Measurements from ENCODE around the gene POMT1. TPM values are rescaled to one million over a fixed set of nuclear protein-coding genes. Genes with fewer than 3 reads are reported as not detected.
"Not testable (repeated sequence)": the region's sequence is repeated elsewhere in the genome, so short reads cannot be mapped to it uniquely, and the experiment has no call there.

Gene POMT1
- total RNA-seq, 4 donors from 2014 or later = 33.3 to 45.9 (median 38.0) TPM

DNA sequence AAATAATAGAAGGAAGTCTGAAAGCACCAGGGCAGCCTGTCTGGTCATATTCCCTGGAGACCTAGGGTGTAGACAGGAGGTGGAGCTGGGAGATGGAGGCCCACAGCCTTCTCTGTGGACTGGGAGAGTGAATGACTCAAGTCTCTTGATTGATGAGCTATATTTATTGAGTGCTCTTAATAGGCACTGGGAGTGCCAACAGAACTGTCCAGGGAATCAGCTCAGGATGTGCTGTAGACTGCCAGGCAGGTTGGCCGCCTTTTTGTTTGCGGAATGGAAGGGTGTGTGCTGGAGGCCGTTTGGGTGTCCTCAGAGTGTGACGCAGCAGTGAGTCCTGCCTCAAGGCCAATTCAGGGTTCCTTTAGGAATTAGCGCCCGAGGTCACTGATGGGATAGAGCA lies 33.4 kb upstream of the POMT1 start:
- TF ChIP-seq, protein P1, sequence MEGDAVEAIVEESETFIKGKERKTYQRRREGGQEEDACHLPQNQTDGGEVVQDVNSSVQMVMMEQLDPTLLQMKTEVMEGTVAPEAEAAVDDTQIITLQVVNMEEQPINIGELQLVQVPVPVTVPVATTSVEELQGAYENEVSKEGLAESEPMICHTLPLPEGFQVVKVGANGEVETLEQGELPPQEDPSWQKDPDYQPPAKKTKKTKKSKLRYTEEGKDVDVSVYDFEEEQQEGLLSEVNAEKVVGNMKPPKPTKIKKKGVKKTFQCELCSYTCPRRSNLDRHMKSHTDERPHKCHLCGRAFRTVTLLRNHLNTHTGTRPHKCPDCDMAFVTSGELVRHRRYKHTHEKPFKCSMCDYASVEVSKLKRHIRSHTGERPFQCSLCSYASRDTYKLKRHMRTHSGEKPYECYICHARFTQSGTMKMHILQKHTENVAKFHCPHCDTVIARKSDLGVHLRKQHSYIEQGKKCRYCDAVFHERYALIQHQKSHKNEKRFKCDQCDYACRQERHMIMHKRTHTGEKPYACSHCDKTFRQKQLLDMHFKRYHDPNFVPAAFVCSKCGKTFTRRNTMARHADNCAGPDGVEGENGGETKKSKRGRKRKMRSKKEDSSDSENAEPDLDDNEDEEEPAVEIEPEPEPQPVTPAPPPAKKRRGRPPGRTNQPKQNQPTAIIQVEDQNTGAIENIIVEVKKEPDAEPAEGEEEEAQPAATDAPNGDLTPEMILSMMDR (IDR thresholded peaks at IDR 0.05) = no peak
- TF ChIP-seq EP300 (IDR thresholded peaks at IDR 0.05) (no peak), POLR2A (IDR thresholded peaks at IDR 0.05) (no peak)
- Histone ChIP-seq H3K27ac (no peak overlapping the region), H3K4me3 (no peak overlapping the region), H3K9me3 (no peaks in the 10 kb centered on the region), H3K36me3 (peaks cover 11 to 100% (median 23%) of the 10 kb centered on the region in 3 donors), H3K27me3 (no peaks in the 10 kb centered on the region), H3K4me1 (no peaks in the 10 kb centered on the region)
- WGBS, 2 donors = 93 to 96% methylated on average over 6 of the region's 6 CpGs
- no peak for DNase-seq (ENCODE audit: low spot score in 2 of 2)

DNA sequence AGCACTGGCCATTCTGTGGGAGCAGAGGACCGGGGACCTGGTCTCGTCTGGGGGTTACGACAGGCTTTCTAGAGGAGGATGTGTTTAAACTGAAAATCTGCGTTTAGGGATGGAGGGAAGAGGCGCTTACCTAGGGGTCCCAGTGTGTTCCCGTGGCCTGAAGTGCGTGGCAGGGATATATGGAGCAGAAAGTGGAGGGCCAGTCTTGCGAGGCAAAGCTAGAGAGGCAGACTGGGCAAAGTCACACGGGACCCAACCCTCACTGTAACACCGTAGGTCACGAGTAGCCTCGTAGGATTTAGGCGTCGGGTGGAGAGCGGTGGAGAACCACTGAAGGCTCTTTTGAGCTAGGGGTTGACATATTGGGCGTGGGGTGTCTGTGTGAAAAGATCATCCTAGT lies 32.8 kb upstream of the POMT1 start:
- no peak overlapping the region for H3K4me3 ChIP-seq
- H3K36me3 ChIP-seq = peaks cover 11 to 100% (median 24%) of the 10 kb centered on the region in 3 donors
- no peak overlapping the region for H3K27ac ChIP-seq
- H3K27me3 ChIP-seq = no peaks in the 10 kb centered on the region
- H3K9me3 ChIP-seq = no peaks in the 10 kb centered on the region
- no peak for DNase-seq (ENCODE audit: low spot score in 2 of 2)
- 93 to 94% methylated on average over 16 of the region's 16 CpGs for WGBS, 2 donors
- H3K4me1 ChIP-seq = no peaks in the 10 kb centered on the region
- TF ChIP-seq EP300 (IDR thresholded peaks at IDR 0.05) (no peak), POLR2A (IDR thresholded peaks at IDR 0.05) (no peak)
- TF ChIP-seq, protein P1 (IDR thresholded peaks at IDR 0.05) = no peak

DNA sequence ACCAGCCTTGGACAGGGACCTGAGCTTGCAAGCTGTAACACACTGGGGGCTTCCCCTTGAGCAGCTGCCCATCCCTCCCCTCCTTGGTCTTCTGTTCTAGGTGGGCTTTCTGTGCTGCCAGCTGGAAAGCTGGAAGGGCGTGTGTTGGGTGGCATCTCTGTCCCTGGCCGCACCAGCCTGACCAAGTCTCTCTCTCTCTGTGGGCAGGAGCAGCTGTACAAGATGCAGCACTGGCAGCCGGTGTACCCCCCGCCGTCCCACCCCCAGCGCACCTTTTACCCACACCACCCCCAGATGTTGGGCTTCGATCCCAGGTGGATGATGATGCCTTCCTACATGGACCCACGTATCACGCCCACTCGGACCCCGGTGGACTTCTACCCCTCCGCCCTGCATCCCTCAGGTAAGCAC lies 32.1 kb upstream of the POMT1 start:
- peaks cover 11 to 100% (median 31%) of the 10 kb centered on the region in 3 donors for H3K36me3 ChIP-seq
- H3K4me1 ChIP-seq = no peaks in the 10 kb centered on the region
- no peaks in the 10 kb centered on the region for H3K27me3 ChIP-seq
- TF ChIP-seq, protein P1 (IDR thresholded peaks at IDR 0.05) = no peak
- no peak for TF ChIP-seq EP300 (IDR thresholded peaks at IDR 0.05)
- TF ChIP-seq POLR2A (IDR thresholded peaks at IDR 0.05) = no peak
- no peaks in the 10 kb centered on the region for H3K9me3 ChIP-seq
- H3K27ac ChIP-seq = no peak overlapping the region
- 97 to 98% methylated on average over 12 of the region's 12 CpGs for WGBS, 2 donors
- no peak for DNase-seq (ENCODE audit: low spot score in 2 of 2)
- no peak overlapping the region for H3K4me3 ChIP-seq

DNA sequence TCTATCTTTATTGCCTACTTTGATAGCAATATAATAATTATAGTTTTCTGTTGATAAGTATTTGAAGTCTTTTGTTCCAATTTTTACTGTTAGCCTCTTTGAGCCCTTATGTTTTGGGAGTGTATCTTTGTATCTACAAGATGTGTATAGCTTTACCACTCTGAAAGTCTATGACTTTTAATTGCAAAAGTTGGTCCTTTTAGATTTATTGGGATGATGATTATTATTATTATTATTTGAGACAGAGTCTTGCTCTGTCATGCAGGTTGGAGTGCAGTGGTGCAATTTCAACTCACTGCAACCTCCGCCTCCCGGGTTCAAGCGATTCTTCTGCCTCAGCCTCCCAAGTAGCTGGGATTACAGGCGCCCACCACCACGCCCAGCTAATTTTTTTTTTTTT lies 30.6 kb upstream of the POMT1 start:
- DNase-seq (ENCODE audit: low spot score in 2 of 2); H3K4me1 ChIP-seq; H3K4me3 ChIP-seq; H3K27me3 ChIP-seq; H3K9me3 ChIP-seq; H3K27ac ChIP-seq: not testable (repeated sequence)
- WGBS, 2 donors = 96 to 99% methylated on average over 5 of the region's 5 CpGs
- peaks cover 14 to 100% (median 42%) of the 10 kb centered on the region in 3 donors for H3K36me3 ChIP-seq

DNA sequence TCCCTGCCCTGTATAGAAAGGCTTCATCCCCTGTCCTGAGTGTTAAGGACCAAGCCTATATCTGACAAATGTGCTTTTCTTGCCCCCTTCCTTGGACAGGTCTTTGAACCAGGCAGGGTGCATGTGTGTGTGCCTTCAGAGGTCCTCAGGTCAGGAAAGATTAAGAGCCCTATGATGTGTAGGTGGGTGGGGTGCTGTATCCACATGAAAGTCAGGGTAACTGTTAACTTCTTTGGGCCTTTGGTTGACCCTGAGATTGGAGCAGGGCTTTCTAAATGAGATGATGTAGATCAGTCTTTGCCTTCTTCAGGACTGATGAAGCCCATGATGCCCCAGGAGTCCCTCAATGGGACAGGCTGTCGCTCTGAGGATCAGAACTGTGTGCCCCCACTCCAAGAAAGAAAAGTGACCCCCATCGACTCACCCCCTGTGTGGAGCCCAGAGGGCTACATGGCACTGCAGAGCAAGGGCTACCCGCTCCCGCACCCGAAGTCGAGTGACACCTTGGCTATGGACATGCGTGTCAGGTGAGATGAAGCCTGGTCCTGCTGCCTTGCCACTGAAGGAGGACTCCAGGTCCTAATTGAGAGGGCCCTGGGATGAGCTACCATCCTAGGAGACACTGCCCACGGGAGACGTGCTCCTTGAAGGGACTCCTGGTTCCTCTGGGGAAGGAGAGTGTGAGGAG lies 29.4 kb upstream of the POMT1 start:
- no peaks in the 10 kb centered on the region for H3K27me3 ChIP-seq
- no peaks in the 10 kb centered on the region for H3K4me1 ChIP-seq
- H3K4me3 ChIP-seq = no peak overlapping the region
- DNase-seq (ENCODE audit: low spot score in 2 of 2) = no peak
- H3K27ac ChIP-seq = no peak overlapping the region
- no peaks in the 10 kb centered on the region for H3K9me3 ChIP-seq
- TF ChIP-seq POLR2A (IDR thresholded peaks at IDR 0.05) = no peak
- TF ChIP-seq EP300 (IDR thresholded peaks at IDR 0.05) = no peak
- TF ChIP-seq, protein P1 (IDR thresholded peaks at IDR 0.05) = no peak
- 93 to 96% methylated on average over 9 of the region's 9 CpGs for whole genome bisulfite sequencing, 2 donors
- H3K36me3 ChIP-seq = peaks cover 14 to 100% (median 42%) of the 10 kb centered on the region in 3 donors
